GM23248 (cell line): ENCODE results near the gene MTHFSD.

Experiments
- EZH2 ChIP-seq: fragments of 200-600 bp; sonication (generic); IDR thresholded peaks from 2 replicates; pipeline ENCODE4 v1.6.1; 2018; ENCODE audit warnings: antibody characterized with exemption, mild to moderate bottlenecking; ENCODE audit not compliant: insufficient read depth, poor library complexity, severe bottlenecking
- EZH2phosphoT487 ChIP-seq: fragments of 200-600 bp; sonication (generic); IDR thresholded peaks from 2 replicates; pipeline ENCODE4 v1.6.1; 2018; ENCODE audit warnings: antibody characterized with exemption, moderate library complexity, mild to moderate bottlenecking, low read depth; ENCODE audit not compliant: insufficient read depth

- no peak for TF ChIP-seq EZH2
- no peak for TF ChIP-seq EZH2phosphoT487
Measured at GRCh38 chr16:86578611-86579267, 23.7 kb upstream of the MTHFSD start.
